HEK293 (cell line): ENCODE data around the gene C1orf141.

Experiments
- CTCF ChIP-seq: fragments of 450-650 bp; formaldehyde crosslinking; IDR thresholded peaks from 2 replicates; pipeline ENCODE4 v1.5.1; 2016; ENCODE audit warnings: missing biosample characterization, missing genetic modification characterization
- HOXA7 ChIP-seq: sonication (generic); formaldehyde crosslinking; IDR thresholded peaks from 2 replicates; pipeline ENCODE4 v1.8.1; 2022; ENCODE audit warnings: missing genetic modification reagents, borderline replicate concordance
- PATZ1 ChIP-seq: fragments of 450-650 bp; formaldehyde crosslinking; IDR thresholded peaks from 2 replicates; pipeline ENCODE4 v1.5.1; 2016; ENCODE audit warnings: missing biosample characterization, missing genetic modification characterization
- SP2 ChIP-seq: fragments of 450-650 bp; formaldehyde crosslinking; IDR thresholded peaks from 2 replicates; pipeline ENCODE4 v1.5.1; 2016; ENCODE audit warnings: missing biosample characterization, missing genetic modification characterization
- ZBTB1 ChIP-seq: fragments of 450-650 bp; formaldehyde crosslinking; IDR thresholded peaks from 2 replicates; pipeline ENCODE4 v1.5.1; 2016; ENCODE audit warnings: missing biosample characterization, missing genetic modification characterization
- ZNF10 ChIP-seq: fragments of 450-650 bp; formaldehyde crosslinking; IDR thresholded peaks from 2 replicates; pipeline ENCODE4 v1.5.1; 2017; ENCODE audit warnings: missing biosample characterization, missing genetic modification characterization
- ZNF624 ChIP-seq: fragments of 450-650 bp; formaldehyde crosslinking; IDR thresholded peaks from 2 replicates; pipeline ENCODE4 v1.5.1; 2017; ENCODE audit warnings: missing biosample characterization, missing genetic modification characterization
- ZSCAN5A ChIP-seq: fragments of 450-650 bp; formaldehyde crosslinking; IDR thresholded peaks from 2 replicates; pipeline ENCODE4 v1.5.1; 2016; ENCODE audit warnings: missing biosample characterization, missing genetic modification characterization
- TF ChIP-seq, protein P1 (sequence below): fragments of 450-650 bp; formaldehyde crosslinking; IDR thresholded peaks from 2 replicates; pipeline ENCODE4 v1.5.1; 2016; ENCODE audit warnings: missing biosample characterization, missing genetic modification characterization

DNA sequence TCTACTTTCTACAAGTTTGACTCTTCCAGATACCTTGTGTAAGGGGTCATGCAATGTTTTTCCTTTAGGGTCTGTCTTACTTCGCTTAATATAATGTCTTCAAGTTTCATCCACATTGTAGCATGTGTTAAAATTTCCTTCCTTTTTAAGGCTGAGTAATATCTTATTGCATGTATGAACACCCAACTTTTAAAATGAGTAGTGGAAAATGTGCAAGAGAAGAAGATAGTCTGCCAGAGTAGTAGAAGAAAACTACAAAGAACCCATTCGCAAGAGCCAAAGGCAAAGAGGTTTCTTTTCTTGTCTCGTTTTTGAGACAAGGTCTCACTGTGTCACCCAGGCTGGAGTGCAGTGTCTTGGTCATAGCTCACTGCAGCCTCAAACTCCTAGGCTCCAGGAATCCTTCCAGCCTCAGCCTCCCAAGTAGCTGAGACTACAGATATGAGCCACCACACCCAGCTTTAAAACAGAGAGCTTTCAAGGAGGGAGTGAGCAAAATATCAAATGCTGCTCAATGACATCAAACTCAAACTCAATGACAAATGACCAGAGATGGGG lies 40.8 kb upstream of the C1orf141 start:
- TF ChIP-seq HOXA7 (CRISPR knock-in tag) (no peak), CTCF (tag by site-specific recombination) (no peak), ZSCAN5A (tag by site-specific recombination) (no peak), ZBTB1 (tag by site-specific recombination) (no peak), PATZ1 (no peak), ZNF10 (tag by site-specific recombination) (no peak), ZNF624 (tag by site-specific recombination) (no peak), SP2 (tag by site-specific recombination) (no peak)
- TF ChIP-seq, protein P1, sequence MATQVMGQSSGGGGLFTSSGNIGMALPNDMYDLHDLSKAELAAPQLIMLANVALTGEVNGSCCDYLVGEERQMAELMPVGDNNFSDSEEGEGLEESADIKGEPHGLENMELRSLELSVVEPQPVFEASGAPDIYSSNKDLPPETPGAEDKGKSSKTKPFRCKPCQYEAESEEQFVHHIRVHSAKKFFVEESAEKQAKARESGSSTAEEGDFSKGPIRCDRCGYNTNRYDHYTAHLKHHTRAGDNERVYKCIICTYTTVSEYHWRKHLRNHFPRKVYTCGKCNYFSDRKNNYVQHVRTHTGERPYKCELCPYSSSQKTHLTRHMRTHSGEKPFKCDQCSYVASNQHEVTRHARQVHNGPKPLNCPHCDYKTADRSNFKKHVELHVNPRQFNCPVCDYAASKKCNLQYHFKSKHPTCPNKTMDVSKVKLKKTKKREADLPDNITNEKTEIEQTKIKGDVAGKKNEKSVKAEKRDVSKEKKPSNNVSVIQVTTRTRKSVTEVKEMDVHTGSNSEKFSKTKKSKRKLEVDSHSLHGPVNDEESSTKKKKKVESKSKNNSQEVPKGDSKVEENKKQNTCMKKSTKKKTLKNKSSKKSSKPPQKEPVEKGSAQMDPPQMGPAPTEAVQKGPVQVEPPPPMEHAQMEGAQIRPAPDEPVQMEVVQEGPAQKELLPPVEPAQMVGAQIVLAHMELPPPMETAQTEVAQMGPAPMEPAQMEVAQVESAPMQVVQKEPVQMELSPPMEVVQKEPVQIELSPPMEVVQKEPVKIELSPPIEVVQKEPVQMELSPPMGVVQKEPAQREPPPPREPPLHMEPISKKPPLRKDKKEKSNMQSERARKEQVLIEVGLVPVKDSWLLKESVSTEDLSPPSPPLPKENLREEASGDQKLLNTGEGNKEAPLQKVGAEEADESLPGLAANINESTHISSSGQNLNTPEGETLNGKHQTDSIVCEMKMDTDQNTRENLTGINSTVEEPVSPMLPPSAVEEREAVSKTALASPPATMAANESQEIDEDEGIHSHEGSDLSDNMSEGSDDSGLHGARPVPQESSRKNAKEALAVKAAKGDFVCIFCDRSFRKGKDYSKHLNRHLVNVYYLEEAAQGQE (tag by site-specific recombination), result no peak
